Left ventricle myocardium inferior (tissue), 1 donor: ENCODE data around the gene ACTL10. TPM values are rescaled to one million over a fixed set of nuclear protein-coding genes. Genes with fewer than 3 reads are reported as not detected.
A peak's percentile ranks its signal among the peaks of the same experiment; 100 is the strongest.

Experiments
- DNase-seq: peaks from one replicate; pipeline ENCODE4 v3.0.0-alpha.2; 2020
- H3K27ac ChIP-seq: fragments of 200-600 bp; replicated peaks from 2 replicates; pipeline ENCODE4 v1.8.0; 2021
- H3K27me3 ChIP-seq: fragments of 200-600 bp; 2 replicates; pipeline ENCODE4 v1.8.0; 2021; ENCODE audit warnings: low read depth
- H3K36me3 ChIP-seq: fragments of 200-600 bp; 2 replicates; pipeline ENCODE4 v1.8.0; 2021
- H3K4me1 ChIP-seq: fragments of 200-600 bp; 2 replicates; pipeline ENCODE4 v1.8.0; 2021
- H3K4me3 ChIP-seq: fragments of 200-600 bp; 2 replicates; pipeline ENCODE4 v1.8.0; 2021; ENCODE audit warnings: mild to moderate bottlenecking, moderate library complexity
- H3K9me3 ChIP-seq: fragments of 200-600 bp; replicated peaks from 2 replicates; pipeline ENCODE4 v1.8.0; 2021
- CTCF ChIP-seq: fragments of 200-600 bp; IDR thresholded peaks from 2 replicates; pipeline ENCODE4 v1.8.0; 2021; ENCODE audit warnings: antibody characterized with exemption, mild to moderate bottlenecking, borderline replicate concordance
- intact Hi-C: fragments of 100-400 bp; cut with micrococcal nuclease; formaldehyde crosslinking; loops from one replicate; pipeline ENCODE4 v1.11.0; 2022
- total RNA-seq: library from RNA; stranded (reverse); fragmentation: NEBNext Ultra II Directional; extraction: Animal tissue kit (Norgen Biotek cat#: 25700); gene quantifications from one replicate; pipeline ENCODE4 v1.2.1, GENCODE V29; 2021
- donor health status: DM: no; HTN: yes; CAD: no; lungs with severe emphysema.

ACTL10 gene
- total RNA-seq, 1 donor from 2014 or later: 0.22 TPM

GRCh38 chr20:33674294-33675135 is 7.8 kb downstream of the ACTL10 start, which contains the start of gene NECAB3:
Gene NECAB3 (minus strand): TSS chr20:33674428. CDS start chr20:33674352, 76 bp downstream.
- peak within 1 kb of the TSS; percentile 93 for H3K27ac ChIP-seq
- peak; percentile 88 for DNase-seq
- no peaks in the 10 kb centered on the region for H3K27me3 ChIP-seq
- intact Hi-C loops: no loop called here
- H3K4me3 ChIP-seq: peak within 1 kb of the TSS; percentile 78
- TF ChIP-seq CTCF: peak; percentile 8
- H3K9me3 ChIP-seq: no peaks in the 10 kb centered on the region
- peaks cover 19% of the 10 kb centered on the region for H3K36me3 ChIP-seq
- H3K4me1 ChIP-seq: peaks cover 61% of the 10 kb centered on the region

GRCh38 chr20:33675136-33675959 is 8.6 kb downstream of the ACTL10 start:
- H3K27me3 ChIP-seq: no peaks in the 10 kb centered on the region
- peaks cover 14% of the 10 kb centered on the region for H3K36me3 ChIP-seq
- H3K4me1 ChIP-seq: peaks cover 53% of the 10 kb centered on the region
- H3K9me3 ChIP-seq: no peaks in the 10 kb centered on the region
- DNase-seq: no peak
- intact Hi-C loops: no loop called here
- peak overlapping the region; percentile 78 for H3K4me3 ChIP-seq
- peak overlapping the region; percentile 93 for H3K27ac ChIP-seq
- TF ChIP-seq CTCF: no peak

- Histone ChIP-seq H3K4me3 (no peak overlapping the region), H3K4me1 (peaks cover 45% of the 10 kb centered on the region), H3K27me3 (no peaks in the 10 kb centered on the region), H3K27ac (peak overlapping the region; percentile 93), H3K9me3 (no peaks in the 10 kb centered on the region), H3K36me3 (peaks cover 6% of the 10 kb centered on the region)
- intact Hi-C loops: no loop called here
- DNase-seq: no peak
- no peak for TF ChIP-seq CTCF
Measured at GRCh38 chr20:33676121-33676520, 9.4 kb downstream of the ACTL10 start.

GRCh38 chr20:33676652-33677645 is 10.2 kb downstream of the ACTL10 start:
- Histone ChIP-seq H3K27ac (peak overlapping the region; percentile 93), H3K27me3 (no peaks in the 10 kb centered on the region), H3K36me3 (no peaks in the 10 kb centered on the region), H3K4me3 (no peak overlapping the region), H3K9me3 (no peaks in the 10 kb centered on the region), H3K4me1 (peaks cover 38% of the 10 kb centered on the region)
- intact Hi-C loops: no loop called here
- no peak for DNase-seq
- TF ChIP-seq CTCF: no peak
